ENCODE results near the gene CXorf38. TPM values are rescaled to one million over a fixed set of nuclear protein-coding genes. Genes with fewer than 3 reads are reported as not detected.

The CXorf38 gene
- total RNA-seq, 1 donor, result 10.1 TPM

DNA sequence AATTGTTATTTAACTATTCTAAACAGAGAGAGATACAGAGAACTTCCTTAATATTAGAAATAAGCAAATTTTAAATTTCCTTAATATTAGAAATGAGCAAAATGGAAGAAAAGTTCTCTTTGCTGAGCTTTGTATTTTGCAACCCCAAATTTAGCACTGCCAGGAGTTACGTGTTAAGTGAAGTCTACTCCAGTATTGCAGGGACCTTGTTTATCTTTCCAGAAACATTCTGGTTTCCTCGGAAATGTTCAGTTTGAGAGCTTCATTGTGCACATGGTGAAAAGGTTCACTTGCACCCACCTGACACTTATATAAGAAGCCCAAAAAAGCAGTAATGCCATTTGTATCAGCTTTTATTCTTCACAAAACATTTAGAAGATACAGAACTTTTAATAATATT, 6.2 kb upstream of the CXorf38 start:
- Histone ChIP-seq H3K4me3 (ENCODE audit: insufficient read depth, low read length) (no peak overlapping the region), H2AFZ (ENCODE audit: low read length) (no peak overlapping the region), H3K9me3 (ENCODE audit: low read depth, low read length) (no peaks in the 10 kb centered on the region), H3K36me3 (ENCODE audit: insufficient read depth, low read length) (peaks cover 10% of the 10 kb centered on the region), H3K79me2 (ENCODE audit: insufficient read depth, low read length) (no peaks in the 10 kb centered on the region), H3K27ac (ENCODE audit: low read depth, low read length) (no peak overlapping the region), H3K4me2 (ENCODE audit: insufficient read depth, low read length) (no peak overlapping the region), H4K20me1 (ENCODE audit: insufficient read depth, low read length) (no peaks in the 10 kb centered on the region), H3K27me3 (ENCODE audit: insufficient read depth, low read length) (peaks cover 4% of the 10 kb centered on the region), H3K4me1 (ENCODE audit: insufficient read depth, low read length) (no peaks in the 10 kb centered on the region)
- TF ChIP-seq CTCF (IDR thresholded peaks at IDR 0.05; ENCODE audit: extremely low read depth, low read depth, low read length), result no peak
- DNase-seq (ENCODE audit: insufficient read length, low spot score, missing footprints), result no peak

DNA sequence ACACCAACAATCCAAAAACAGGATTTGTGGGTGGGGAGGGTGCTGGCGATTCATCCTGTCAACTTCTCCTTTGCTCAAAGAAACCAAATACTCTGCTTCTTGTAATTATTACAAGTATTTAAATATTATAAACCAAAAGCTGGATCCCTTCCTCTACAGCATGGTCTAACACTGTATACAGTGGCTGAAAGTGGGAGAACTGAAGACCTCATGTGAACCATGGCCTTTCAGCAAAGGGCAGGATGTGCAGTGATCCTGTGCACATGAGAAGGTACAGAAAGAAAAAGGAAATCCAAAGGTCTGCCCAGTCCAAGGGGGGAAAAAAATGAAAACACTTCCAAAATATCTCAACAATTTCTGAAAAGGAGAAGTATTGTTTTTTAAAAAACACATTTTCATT, 5.3 kb upstream of the CXorf38 start:
- Histone ChIP-seq H3K36me3 (ENCODE audit: insufficient read depth, low read length) (peaks cover 10% of the 10 kb centered on the region), H3K4me3 (ENCODE audit: insufficient read depth, low read length) (no peak overlapping the region), H3K4me1 (ENCODE audit: insufficient read depth, low read length) (peaks cover 5% of the 10 kb centered on the region), H3K79me2 (ENCODE audit: insufficient read depth, low read length) (no peaks in the 10 kb centered on the region), H2AFZ (ENCODE audit: low read length) (no peak overlapping the region), H3K9me3 (ENCODE audit: low read depth, low read length) (no peaks in the 10 kb centered on the region), H4K20me1 (ENCODE audit: insufficient read depth, low read length) (no peaks in the 10 kb centered on the region), H3K4me2 (ENCODE audit: insufficient read depth, low read length) (no peak overlapping the region), H3K27me3 (ENCODE audit: insufficient read depth, low read length) (peaks cover 4% of the 10 kb centered on the region), H3K27ac (ENCODE audit: low read depth, low read length) (no peak overlapping the region)
- TF ChIP-seq CTCF (IDR thresholded peaks at IDR 0.05; ENCODE audit: extremely low read depth, low read depth, low read length), result no peak
- DNase-seq (ENCODE audit: insufficient read length, low spot score, missing footprints), result no peak

DNA sequence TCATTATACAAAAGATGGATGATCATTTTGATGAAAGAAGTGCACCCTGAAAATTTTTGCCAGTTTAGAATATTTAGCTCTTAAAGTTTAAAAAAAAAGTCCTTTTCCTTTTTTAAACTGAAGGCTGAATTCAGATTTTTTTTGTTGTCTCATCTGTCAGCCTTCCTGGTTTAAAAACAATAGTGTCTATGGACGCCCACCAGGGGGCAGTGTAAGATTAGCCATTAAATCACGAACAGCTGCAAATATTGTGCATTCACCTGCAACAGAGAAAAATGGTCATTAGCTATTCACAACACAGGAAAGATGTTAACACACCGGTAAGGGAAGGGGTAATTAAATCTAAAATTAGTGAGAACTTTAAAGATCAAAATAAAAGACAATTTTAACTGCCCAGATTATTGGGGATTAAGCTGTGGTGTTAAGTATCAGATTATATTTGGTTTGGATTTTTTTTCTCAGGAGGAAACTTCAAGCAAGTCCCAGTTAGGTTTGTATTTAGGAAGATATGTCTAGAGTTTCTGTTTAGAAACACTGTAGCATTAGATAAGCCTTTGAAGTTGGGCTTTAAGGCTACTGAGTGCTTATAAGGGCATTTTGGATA, 4.4 kb upstream of the CXorf38 start:
- peaks cover 6% of the 10 kb centered on the region for H3K4me1 ChIP-seq (ENCODE audit: insufficient read depth, low read length)
- H3K4me2 ChIP-seq (ENCODE audit: insufficient read depth, low read length), result no peak overlapping the region
- H3K79me2 ChIP-seq (ENCODE audit: insufficient read depth, low read length), result peaks cover 6% of the 10 kb centered on the region
- peak; percentile 76 for TF ChIP-seq CTCF (IDR thresholded peaks at IDR 0.05; ENCODE audit: extremely low read depth, low read depth, low read length)
- no peak overlapping the region for H3K27ac ChIP-seq (ENCODE audit: low read depth, low read length)
- H3K27me3 ChIP-seq (ENCODE audit: insufficient read depth, low read length), result peaks cover 4% of the 10 kb centered on the region
- peaks cover 10% of the 10 kb centered on the region for H3K36me3 ChIP-seq (ENCODE audit: insufficient read depth, low read length)
- H3K4me3 ChIP-seq (ENCODE audit: insufficient read depth, low read length), result no peak overlapping the region
- no peaks in the 10 kb centered on the region for H3K9me3 ChIP-seq (ENCODE audit: low read depth, low read length)
- H4K20me1 ChIP-seq (ENCODE audit: insufficient read depth, low read length), result no peaks in the 10 kb centered on the region
- DNase-seq (ENCODE audit: insufficient read length, low spot score, missing footprints), result peak; percentile 77
- no peak overlapping the region for H2AFZ ChIP-seq (ENCODE audit: low read length)

DNA sequence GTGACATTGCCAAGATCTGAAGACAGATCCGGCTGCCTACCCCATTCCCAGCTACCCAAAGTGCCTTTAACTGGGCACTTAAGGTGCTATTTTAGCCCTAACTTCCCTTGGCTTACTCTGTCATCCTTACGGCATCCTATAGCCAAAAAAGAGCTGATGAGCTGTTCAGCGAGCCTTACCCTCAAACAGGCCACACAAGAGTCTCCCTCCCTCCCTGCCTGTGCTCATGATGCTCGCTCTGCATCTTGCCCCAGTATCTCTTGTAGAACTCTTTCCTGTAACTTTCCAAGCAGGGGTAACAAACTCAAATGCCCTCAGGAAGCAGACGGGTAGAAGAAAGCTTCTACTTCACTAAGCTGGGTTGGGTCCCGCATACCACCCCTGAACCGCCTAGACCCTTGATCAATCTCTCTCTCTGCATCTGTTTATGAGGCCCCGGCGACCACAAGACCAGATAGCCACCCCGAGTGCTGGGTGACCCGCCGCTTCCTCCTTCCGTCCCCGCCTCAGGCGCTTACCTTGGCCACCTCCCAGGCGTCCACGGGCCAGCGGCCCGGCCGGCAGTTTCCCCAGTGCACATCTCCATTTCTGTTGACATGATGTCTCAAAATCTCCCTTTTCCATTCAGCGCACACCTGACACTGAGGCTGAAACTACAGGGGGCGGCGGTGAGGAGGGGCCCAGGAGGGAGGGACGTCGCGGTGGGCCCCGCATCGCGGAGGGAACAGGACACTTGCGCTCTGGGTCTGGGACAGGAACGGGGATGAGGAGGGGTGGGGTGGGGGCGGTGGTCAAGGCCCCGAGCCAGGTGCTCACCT, 663 bp downstream of the CXorf38 start:
- H3K27me3 ChIP-seq (ENCODE audit: insufficient read depth, low read length), result no peaks in the 10 kb centered on the region

More for the DNA sequence above, 663 bp downstream of the CXorf38 start:
- peak overlapping the region; percentile 28 for H2AFZ ChIP-seq (ENCODE audit: low read length)
- peak; percentile 72 for DNase-seq (ENCODE audit: insufficient read length, low spot score, missing footprints)
- no peaks in the 10 kb centered on the region for H3K9me3 ChIP-seq (ENCODE audit: low read depth, low read length)
- H3K27ac ChIP-seq (ENCODE audit: low read depth, low read length), result peak overlapping the region; percentile 68
- peaks cover 12% of the 10 kb centered on the region for H4K20me1 ChIP-seq (ENCODE audit: insufficient read depth, low read length)
- peak overlapping the region; percentile 91 for H3K4me2 ChIP-seq (ENCODE audit: insufficient read depth, low read length)
- peaks cover 28% of the 10 kb centered on the region for H3K4me1 ChIP-seq (ENCODE audit: insufficient read depth, low read length)
- peak overlapping the region; percentile 84 for H3K4me3 ChIP-seq (ENCODE audit: insufficient read depth, low read length)
- peaks cover 4% of the 10 kb centered on the region for H3K36me3 ChIP-seq (ENCODE audit: insufficient read depth, low read length)
- no peak for TF ChIP-seq CTCF (IDR thresholded peaks at IDR 0.05; ENCODE audit: extremely low read depth, low read depth, low read length)
- H3K79me2 ChIP-seq (ENCODE audit: insufficient read depth, low read length), result peaks cover 42% of the 10 kb centered on the region
